ENCODE data around the gene USP12.
A peak's percentile ranks its signal among the peaks of the same experiment; 100 is the strongest.

Gene USP12

DNA sequence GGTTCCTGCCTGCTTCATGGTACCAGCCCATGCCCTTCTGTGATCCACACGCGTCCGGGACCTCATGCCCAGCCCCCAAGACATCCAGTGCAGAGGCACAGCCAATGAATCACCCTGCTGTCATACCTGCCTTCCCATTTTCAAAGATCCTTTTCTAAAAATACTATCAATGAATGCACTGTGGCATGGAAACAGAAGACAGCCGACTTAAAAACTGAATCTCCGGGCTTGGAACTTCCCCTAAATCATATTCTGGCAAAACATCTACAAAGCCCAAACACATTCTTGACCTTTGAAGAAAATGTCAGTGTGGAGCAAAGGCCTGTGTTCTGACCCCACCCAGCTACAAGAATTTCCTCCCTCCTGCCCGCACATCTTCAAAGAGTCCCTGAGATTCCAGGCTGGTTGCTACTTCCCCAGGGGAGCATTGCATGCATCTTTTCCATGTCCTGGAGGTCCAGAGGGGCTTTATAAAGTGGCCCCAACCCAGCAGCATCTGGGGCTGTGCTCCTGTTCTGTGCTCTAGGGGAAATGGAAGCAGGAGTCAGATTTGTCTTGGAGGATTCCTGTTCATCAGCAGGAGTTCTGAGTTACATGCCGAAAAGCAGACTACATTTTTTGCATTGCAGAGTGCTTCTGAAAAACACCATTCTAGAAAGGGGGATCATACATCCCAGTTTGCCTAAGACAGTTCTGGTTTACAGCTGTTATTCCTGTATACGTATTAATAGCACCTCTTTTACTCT is 135.2 kb downstream of the USP12 start:
- DNase-seq (ENCODE audit: low spot score): peak; percentile 35

DNA sequence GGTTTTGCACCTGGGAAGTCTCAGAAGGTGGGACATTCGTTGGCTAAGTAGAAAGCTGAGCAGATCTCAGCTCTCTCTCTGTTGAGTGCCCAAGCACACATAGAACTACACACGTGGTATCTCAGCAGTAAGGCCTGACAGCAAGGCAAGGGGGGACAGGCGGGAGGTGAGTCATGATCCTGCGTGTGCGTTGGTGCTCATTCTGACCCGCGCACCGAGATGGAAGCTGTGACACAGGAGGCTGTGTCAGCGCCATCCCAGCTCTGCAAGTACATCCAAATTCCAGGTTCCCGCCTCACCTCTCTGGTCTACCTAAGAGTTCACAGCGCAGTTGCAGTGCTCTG is 135.7 kb downstream of the USP12 start:
- no peak for DNase-seq (ENCODE audit: low spot score)

- DNase-seq (ENCODE audit: low spot score): peak; percentile 46
These were observed 136.9 kb downstream of the USP12 start for GRCh38 chr13:27034678-27035111.

GRCh38 chr13:27028683-27029480 is 142.7 kb downstream of the USP12 start:
- no peak for DNase-seq (ENCODE audit: low spot score)

GRCh38 chr13:27027086-27027667 is 144.4 kb downstream of the USP12 start:
- no peak for DNase-seq (ENCODE audit: low spot score)

DNA sequence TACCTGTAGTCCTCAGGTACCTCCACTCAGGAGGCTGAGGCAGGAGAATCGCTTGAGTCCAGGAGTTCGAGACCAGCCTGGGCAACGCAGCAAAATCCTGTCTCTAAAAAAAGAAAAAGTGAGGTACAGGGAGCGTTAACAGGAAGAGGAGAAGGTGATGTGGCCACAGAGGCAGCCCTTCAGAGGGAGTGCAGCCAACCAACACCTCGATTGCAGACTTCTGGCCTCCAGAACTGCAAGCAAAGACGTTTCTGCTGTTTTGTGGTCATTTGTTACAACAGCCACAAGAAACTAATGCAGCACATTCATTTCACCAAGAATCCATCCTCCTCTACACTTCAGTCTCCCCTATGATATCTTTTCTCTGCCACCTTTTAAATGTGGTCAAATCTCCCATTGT is 145.2 kb downstream of the USP12 start:
- no peak for DNase-seq (ENCODE audit: low spot score)

GRCh38 chr13:27024776-27025492 is 146.7 kb downstream of the USP12 start:
- DNase-seq (ENCODE audit: low spot score): no peak

DNA sequence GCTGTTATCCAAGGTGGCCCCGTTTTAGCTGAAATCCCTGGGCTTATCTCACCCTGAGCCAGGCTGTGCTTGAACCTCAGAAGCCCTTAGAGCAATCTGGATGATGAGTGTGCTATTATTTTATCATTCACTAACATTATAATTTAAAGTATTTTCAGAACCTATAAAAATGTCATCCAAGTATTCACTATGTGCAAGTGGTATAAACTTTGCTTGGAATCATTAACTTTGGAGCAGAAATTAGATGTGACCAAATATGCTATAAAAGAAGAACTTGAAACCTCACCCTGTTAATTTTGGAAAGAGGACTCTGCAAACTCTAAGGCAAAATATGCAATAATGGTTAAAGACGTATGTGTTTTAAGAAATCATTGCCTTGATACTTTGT is 147.5 kb downstream of the USP12 start:
- no peak for DNase-seq (ENCODE audit: low spot score)

DNA sequence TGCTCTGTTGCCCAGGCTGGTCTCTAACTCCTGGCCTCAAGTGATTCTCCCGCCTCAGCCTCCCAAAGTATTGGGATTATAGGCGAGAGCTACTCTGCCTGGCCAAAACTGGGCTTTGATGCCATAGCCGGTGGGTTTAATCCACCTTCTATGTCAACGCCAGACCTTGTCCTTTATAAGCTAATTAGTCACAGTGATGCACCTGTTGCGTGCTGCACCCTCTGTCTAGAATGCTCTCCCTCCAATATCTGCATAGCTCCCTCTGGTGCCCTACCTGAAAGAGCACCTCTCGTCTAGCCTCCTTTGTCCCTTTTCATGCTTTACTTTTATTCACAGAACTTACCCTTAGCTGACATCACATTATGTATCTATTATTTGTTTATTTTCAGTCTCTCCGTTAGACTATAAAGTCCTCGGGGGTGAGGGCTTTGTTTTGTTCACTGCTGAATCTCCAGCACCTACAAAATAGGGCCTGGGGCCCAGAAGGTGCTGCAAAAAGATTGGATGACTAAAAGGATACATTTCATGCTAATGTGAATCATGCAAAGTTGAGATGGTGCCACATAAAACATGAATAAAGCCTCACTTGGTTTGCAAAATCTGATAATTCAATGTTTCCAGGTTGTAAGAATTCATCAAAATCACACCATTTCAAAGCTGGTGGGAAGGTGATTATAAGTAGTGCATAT is 148.1 kb downstream of the USP12 start:
- no peak for DNase-seq (ENCODE audit: low spot score)

- no peak for DNase-seq (ENCODE audit: low spot score)
These were observed 148.9 kb downstream of the USP12 start for GRCh38 chr13:27022571-27023311.

DNA sequence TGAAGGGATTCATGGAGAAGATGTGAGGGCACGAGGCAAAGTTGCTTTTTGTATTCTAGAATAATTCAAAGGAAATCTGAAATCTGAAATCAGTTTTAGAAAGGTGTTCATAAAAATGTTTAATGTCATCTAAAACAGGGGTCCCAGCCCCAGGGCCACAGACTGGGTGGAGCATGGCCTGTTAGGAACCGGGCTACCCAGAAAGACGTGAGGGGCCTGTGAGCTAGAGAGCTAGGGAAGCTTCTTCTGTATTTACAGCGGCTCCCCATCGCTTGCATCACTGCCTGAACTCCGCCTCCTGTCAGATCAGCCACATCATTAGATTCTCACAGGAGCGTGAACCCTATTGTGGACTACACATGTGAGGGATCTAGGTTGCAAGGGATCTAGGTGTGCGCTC is 151.2 kb downstream of the USP12 start:
- DNase-seq (ENCODE audit: low spot score): no peak

DNA sequence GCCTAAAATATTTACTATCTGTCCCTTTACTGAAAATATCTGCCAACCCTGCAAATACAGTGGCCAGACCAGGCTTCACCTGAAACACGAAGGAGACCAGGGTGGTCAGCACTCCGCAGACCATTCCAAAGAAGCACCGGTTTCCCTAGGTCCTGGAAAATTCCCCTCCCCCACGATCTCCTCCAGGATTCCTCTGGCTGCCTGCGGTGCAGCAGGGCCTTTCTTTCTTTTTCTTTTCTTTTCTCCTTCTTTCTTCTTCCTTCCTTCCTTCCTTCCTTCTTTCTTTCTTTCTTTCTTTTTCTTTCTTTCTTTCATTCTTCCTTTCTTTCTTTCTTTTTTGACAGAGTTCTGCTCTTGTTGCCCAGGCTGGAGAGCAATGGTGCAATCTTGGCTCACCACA is 152.7 kb downstream of the USP12 start:
- DNase-seq (ENCODE audit: low spot score): no peak

DNA sequence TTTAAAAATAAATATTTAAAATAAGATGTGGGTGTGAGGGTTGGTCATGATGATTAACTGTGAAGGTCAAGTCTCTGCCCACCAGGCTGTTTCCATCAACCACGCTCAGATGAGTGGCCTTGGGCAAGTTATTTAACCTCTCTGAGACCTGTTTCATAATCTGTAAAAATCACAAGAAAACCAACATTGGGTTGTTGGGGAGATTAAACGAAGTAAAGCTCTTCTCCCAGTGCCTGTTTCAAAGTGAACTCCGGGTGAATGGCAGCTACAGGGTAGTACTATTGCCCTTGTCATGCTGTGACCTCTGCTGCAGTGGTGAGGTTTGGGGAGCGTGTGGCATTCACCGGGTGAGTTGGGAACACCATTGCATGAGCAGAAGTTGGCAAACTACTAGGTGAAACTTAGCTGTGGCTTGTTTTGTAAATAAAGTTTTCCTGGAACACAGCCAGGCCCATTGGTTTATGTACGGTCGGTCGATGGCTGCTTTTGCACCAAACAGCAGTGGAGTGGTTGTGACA is 153.2 kb downstream of the USP12 start:
- DNase-seq (ENCODE audit: low spot score): no peak

DNA sequence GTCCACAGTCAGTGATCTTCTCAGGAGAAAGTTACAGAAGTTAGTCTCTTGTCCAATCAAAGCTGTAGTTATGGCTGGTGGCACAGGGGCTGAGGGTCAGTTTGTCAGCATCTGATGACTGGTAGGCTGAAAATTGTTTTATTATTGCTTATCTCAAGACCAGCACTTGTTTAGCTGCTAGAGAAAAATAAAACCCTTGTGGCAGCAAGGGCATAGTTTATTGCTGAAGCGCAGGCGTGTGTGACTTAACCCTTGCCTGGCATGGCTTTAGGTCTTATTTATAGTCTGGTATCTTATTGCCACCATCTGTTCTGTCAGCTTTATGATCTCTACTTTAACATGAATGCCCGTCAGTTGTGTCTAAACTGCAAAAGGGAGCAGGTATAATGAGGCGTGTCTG is 154.7 kb downstream of the USP12 start:
- no peak for DNase-seq (ENCODE audit: low spot score)

Measured in AG08395 (cell line).